Measurements from ENCODE around the gene LIMS3.
"Not testable (repeated sequence)": the region's sequence is repeated elsewhere in the genome, so short reads cannot be mapped to it uniquely, and the experiment has no call there.

LIMS3 gene

GRCh38 chr2:109898462-109899336 is at the start of gene LIMS3:
LIMS3 (plus strand) TSS chr2:109898688; CDS start chr2:109898729, 41 bp downstream.
- H3K4me1 Mint-ChIP-seq; DNase-seq (ENCODE audit: low spot score in 2 of 2); H3K9me3 Mint-ChIP-seq; ATAC-seq (replicated peaks; ENCODE audit: extremely low read depth, poor library complexity, severe bottlenecking); H3K36me3 Mint-ChIP-seq (ENCODE audit: insufficient read depth); H3K4me3 Mint-ChIP-seq; H3K27me3 Mint-ChIP-seq; H3K27ac Mint-ChIP-seq (ENCODE audit: low read depth): not testable (repeated sequence)

- H3K4me1 Mint-ChIP-seq; H3K9me3 Mint-ChIP-seq; H3K27me3 Mint-ChIP-seq; H3K27ac Mint-ChIP-seq (ENCODE audit: low read depth); H3K4me3 Mint-ChIP-seq; H3K36me3 Mint-ChIP-seq (ENCODE audit: insufficient read depth); DNase-seq (ENCODE audit: low spot score in 2 of 2): not testable (repeated sequence)
- peak; percentile 62 for ATAC-seq (replicated peaks; ENCODE audit: extremely low read depth, poor library complexity, severe bottlenecking)
Measured at GRCh38 chr2:109871129-109871751, 27.2 kb upstream of the LIMS3 start.

GRCh38 chr2:109876625-109877024 is 21.9 kb upstream of the LIMS3 start:
- DNase-seq (ENCODE audit: low spot score in 2 of 2); H3K4me1 Mint-ChIP-seq; H3K27me3 Mint-ChIP-seq; H3K4me3 Mint-ChIP-seq; H3K9me3 Mint-ChIP-seq; H3K36me3 Mint-ChIP-seq (ENCODE audit: insufficient read depth); H3K27ac Mint-ChIP-seq (ENCODE audit: low read depth); ATAC-seq (replicated peaks; ENCODE audit: extremely low read depth, poor library complexity, severe bottlenecking): not testable (repeated sequence)

GRCh38 chr2:109882112-109882511 is 16.4 kb upstream of the LIMS3 start:
- H3K36me3 Mint-ChIP-seq (ENCODE audit: insufficient read depth); H3K4me3 Mint-ChIP-seq; H3K9me3 Mint-ChIP-seq; H3K27ac Mint-ChIP-seq (ENCODE audit: low read depth); ATAC-seq (replicated peaks; ENCODE audit: extremely low read depth, poor library complexity, severe bottlenecking); H3K4me1 Mint-ChIP-seq; H3K27me3 Mint-ChIP-seq; DNase-seq (ENCODE audit: low spot score in 2 of 2): not testable (repeated sequence)

- H3K4me1 Mint-ChIP-seq; H3K36me3 Mint-ChIP-seq (ENCODE audit: insufficient read depth); DNase-seq (ENCODE audit: low spot score in 2 of 2); H3K9me3 Mint-ChIP-seq; H3K27ac Mint-ChIP-seq (ENCODE audit: low read depth); H3K27me3 Mint-ChIP-seq; ATAC-seq (replicated peaks; ENCODE audit: extremely low read depth, poor library complexity, severe bottlenecking); H3K4me3 Mint-ChIP-seq: not testable (repeated sequence)
Measured at GRCh38 chr2:109888414-109888813, 10.1 kb upstream of the LIMS3 start.

- not testable (repeated sequence) for DNase-seq (ENCODE audit: low spot score in 2 of 2); H3K36me3 Mint-ChIP-seq (ENCODE audit: insufficient read depth)
Measured at GRCh38 chr2:109889909-109890308, 8.6 kb upstream of the LIMS3 start.

GRCh38 chr2:109891024-109891423 is 7.5 kb upstream of the LIMS3 start:
- H3K9me3 Mint-ChIP-seq; H3K27me3 Mint-ChIP-seq; H3K4me1 Mint-ChIP-seq; ATAC-seq (replicated peaks; ENCODE audit: extremely low read depth, poor library complexity, severe bottlenecking); H3K27ac Mint-ChIP-seq (ENCODE audit: low read depth); H3K4me3 Mint-ChIP-seq; H3K36me3 Mint-ChIP-seq (ENCODE audit: insufficient read depth); DNase-seq (ENCODE audit: low spot score in 2 of 2): not testable (repeated sequence)

More at GRCh38 chr2:109889909-109890308, 8.6 kb upstream of the LIMS3 start:
- H3K27me3 Mint-ChIP-seq; H3K4me1 Mint-ChIP-seq; H3K9me3 Mint-ChIP-seq; H3K27ac Mint-ChIP-seq (ENCODE audit: low read depth); H3K4me3 Mint-ChIP-seq; ATAC-seq (replicated peaks; ENCODE audit: extremely low read depth, poor library complexity, severe bottlenecking): not testable (repeated sequence)

- not testable (repeated sequence) for DNase-seq (ENCODE audit: low spot score in 2 of 2); H3K4me1 Mint-ChIP-seq; H3K36me3 Mint-ChIP-seq (ENCODE audit: insufficient read depth); H3K4me3 Mint-ChIP-seq; H3K9me3 Mint-ChIP-seq; ATAC-seq (replicated peaks; ENCODE audit: extremely low read depth, poor library complexity, severe bottlenecking); H3K27me3 Mint-ChIP-seq; H3K27ac Mint-ChIP-seq (ENCODE audit: low read depth)
Measured at GRCh38 chr2:109893736-109894135, 4.8 kb upstream of the LIMS3 start.

GRCh38 chr2:109894141-109894540 is 4.3 kb upstream of the LIMS3 start:
- H3K4me1 Mint-ChIP-seq; H3K9me3 Mint-ChIP-seq; H3K27me3 Mint-ChIP-seq; H3K4me3 Mint-ChIP-seq; H3K27ac Mint-ChIP-seq (ENCODE audit: low read depth); ATAC-seq (replicated peaks; ENCODE audit: extremely low read depth, poor library complexity, severe bottlenecking); DNase-seq (ENCODE audit: low spot score in 2 of 2); H3K36me3 Mint-ChIP-seq (ENCODE audit: insufficient read depth): not testable (repeated sequence)

GRCh38 chr2:109895090-109895869 is 3.2 kb upstream of the LIMS3 start:
- not testable (repeated sequence) for H3K36me3 Mint-ChIP-seq (ENCODE audit: insufficient read depth); H3K4me3 Mint-ChIP-seq; DNase-seq (ENCODE audit: low spot score in 2 of 2); H3K9me3 Mint-ChIP-seq; H3K27ac Mint-ChIP-seq (ENCODE audit: low read depth); H3K27me3 Mint-ChIP-seq; H3K4me1 Mint-ChIP-seq
- ATAC-seq (replicated peaks; ENCODE audit: extremely low read depth, poor library complexity, severe bottlenecking) = peak; percentile 60

- H3K4me3 Mint-ChIP-seq; DNase-seq (ENCODE audit: low spot score in 2 of 2); H3K4me1 Mint-ChIP-seq; H3K36me3 Mint-ChIP-seq (ENCODE audit: insufficient read depth); H3K27me3 Mint-ChIP-seq; H3K9me3 Mint-ChIP-seq; H3K27ac Mint-ChIP-seq (ENCODE audit: low read depth): not testable (repeated sequence)
- ATAC-seq (replicated peaks; ENCODE audit: extremely low read depth, poor library complexity, severe bottlenecking) = peak; percentile 94
Measured at GRCh38 chr2:109896212-109896611, 2.3 kb upstream of the LIMS3 start.

GRCh38 chr2:109897769-109898461 is 573 bp upstream of the LIMS3 start:
- not testable (repeated sequence) for DNase-seq (ENCODE audit: low spot score in 2 of 2); ATAC-seq (replicated peaks; ENCODE audit: extremely low read depth, poor library complexity, severe bottlenecking); H3K27ac Mint-ChIP-seq (ENCODE audit: low read depth); H3K27me3 Mint-ChIP-seq; H3K4me1 Mint-ChIP-seq; H3K4me3 Mint-ChIP-seq; H3K36me3 Mint-ChIP-seq (ENCODE audit: insufficient read depth); H3K9me3 Mint-ChIP-seq

All from central memory CD8-positive, alpha-beta T cell (primary cell).